ENCODE data around the gene CRELD2.

The CRELD2 gene

DNA sequence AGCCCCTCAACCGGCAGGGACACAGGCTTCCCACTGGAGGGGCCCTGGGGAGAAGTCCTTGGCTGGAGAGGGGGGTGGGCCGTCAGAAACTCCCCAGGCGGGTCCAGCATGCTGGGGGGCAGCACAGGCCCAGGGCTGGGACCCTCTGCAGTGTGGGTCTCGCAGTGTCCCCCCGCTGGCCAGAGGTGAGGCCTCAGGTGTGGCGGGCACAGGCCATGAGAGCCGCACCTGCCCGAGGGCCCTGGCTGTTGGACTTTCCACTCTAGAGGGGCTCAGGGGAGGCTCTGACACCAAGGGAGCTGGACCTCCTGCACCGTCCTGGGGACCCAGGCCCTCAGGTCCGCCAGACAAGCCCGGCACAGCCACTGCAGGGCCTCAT is 31.5 kb downstream of the CRELD2 start:
- no peak overlapping the region for H3K4me3 ChIP-seq (ENCODE audit: low read length)
- DNase-seq (ENCODE audit: low read depth): no peak
- TF ChIP-seq, protein P1, sequence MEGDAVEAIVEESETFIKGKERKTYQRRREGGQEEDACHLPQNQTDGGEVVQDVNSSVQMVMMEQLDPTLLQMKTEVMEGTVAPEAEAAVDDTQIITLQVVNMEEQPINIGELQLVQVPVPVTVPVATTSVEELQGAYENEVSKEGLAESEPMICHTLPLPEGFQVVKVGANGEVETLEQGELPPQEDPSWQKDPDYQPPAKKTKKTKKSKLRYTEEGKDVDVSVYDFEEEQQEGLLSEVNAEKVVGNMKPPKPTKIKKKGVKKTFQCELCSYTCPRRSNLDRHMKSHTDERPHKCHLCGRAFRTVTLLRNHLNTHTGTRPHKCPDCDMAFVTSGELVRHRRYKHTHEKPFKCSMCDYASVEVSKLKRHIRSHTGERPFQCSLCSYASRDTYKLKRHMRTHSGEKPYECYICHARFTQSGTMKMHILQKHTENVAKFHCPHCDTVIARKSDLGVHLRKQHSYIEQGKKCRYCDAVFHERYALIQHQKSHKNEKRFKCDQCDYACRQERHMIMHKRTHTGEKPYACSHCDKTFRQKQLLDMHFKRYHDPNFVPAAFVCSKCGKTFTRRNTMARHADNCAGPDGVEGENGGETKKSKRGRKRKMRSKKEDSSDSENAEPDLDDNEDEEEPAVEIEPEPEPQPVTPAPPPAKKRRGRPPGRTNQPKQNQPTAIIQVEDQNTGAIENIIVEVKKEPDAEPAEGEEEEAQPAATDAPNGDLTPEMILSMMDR (IDR thresholded peaks at IDR 0.05; ENCODE audit: insufficient read depth, low read depth, low read length, missing control alignments): no peak

GRCh38 chr22:49950396-49950994 is 32.1 kb downstream of the CRELD2 start:
- H3K4me3 ChIP-seq (ENCODE audit: low read length): no peak overlapping the region
- TF ChIP-seq, protein P1 (IDR thresholded peaks at IDR 0.05; ENCODE audit: insufficient read depth, low read depth, low read length, missing control alignments): no peak
- no peak for DNase-seq (ENCODE audit: low read depth)

GRCh38 chr22:49951000-49951677 is 32.7 kb downstream of the CRELD2 start:
- H3K4me3 ChIP-seq (ENCODE audit: low read length): no peak overlapping the region
- peak; percentile 93 for DNase-seq (ENCODE audit: low read depth)
- TF ChIP-seq, protein P1 (IDR thresholded peaks at IDR 0.05; ENCODE audit: insufficient read depth, low read depth, low read length, missing control alignments): no peak

GRCh38 chr22:49951678-49951985 is 33.2 kb downstream of the CRELD2 start:
- TF ChIP-seq, protein P1 (IDR thresholded peaks at IDR 0.05; ENCODE audit: insufficient read depth, low read depth, low read length, missing control alignments): no peak
- H3K4me3 ChIP-seq (ENCODE audit: low read length): no peak overlapping the region
- DNase-seq (ENCODE audit: low read depth): no peak

GRCh38 chr22:49951986-49952896 is 33.8 kb downstream of the CRELD2 start:
- TF ChIP-seq, protein P1 (IDR thresholded peaks at IDR 0.05; ENCODE audit: insufficient read depth, low read depth, low read length, missing control alignments): no peak
- DNase-seq (ENCODE audit: low read depth): peak; percentile 58
- H3K4me3 ChIP-seq (ENCODE audit: low read length): no peak overlapping the region

GRCh38 chr22:49953027-49953679 is 34.7 kb downstream of the CRELD2 start:
- no peak for DNase-seq (ENCODE audit: low read depth)
- TF ChIP-seq, protein P1 (IDR thresholded peaks at IDR 0.05; ENCODE audit: insufficient read depth, low read depth, low read length, missing control alignments): no peak
- no peak overlapping the region for H3K4me3 ChIP-seq (ENCODE audit: low read length)
